Measurements from ENCODE around the gene DHX16.

DNA sequence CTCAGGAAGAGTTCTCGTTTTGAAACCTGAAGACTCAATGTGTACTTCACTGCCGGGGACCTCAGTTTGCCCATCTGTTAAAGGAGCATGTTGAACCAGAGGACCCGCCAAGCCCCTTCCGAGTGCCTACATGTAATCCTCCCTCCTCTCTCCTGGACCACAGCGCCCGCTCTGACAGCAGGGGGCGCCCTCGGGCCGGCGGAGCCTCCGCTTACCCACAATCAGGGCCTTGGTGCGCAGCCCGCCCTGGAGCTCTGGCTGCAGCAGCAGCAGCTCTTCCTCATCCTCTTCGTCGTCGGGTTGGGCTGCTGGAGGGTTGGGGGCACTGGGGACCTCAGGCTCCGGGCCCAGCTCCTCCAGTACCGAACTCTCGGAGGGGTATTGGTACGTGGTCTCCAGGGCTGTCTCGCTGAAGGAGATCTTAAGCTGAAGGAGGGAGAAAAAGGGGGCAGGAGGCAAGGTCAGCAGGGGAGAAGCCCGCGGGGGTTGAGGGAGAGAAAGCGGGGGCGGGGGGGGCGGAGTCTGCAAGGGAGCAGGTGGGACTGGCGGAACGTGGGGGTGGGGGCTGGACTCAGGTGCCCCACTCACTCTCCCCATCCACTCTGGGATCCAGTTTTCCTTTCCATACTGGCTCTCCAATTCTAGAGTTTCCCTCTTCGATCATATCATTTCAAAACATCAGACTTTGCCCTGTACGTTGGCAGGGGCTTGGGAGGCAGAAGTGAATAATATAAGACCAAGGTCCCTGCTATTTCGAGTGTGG, 6.3 kb upstream of the DHX16 start:
- TF ChIP-seq, protein P1, sequence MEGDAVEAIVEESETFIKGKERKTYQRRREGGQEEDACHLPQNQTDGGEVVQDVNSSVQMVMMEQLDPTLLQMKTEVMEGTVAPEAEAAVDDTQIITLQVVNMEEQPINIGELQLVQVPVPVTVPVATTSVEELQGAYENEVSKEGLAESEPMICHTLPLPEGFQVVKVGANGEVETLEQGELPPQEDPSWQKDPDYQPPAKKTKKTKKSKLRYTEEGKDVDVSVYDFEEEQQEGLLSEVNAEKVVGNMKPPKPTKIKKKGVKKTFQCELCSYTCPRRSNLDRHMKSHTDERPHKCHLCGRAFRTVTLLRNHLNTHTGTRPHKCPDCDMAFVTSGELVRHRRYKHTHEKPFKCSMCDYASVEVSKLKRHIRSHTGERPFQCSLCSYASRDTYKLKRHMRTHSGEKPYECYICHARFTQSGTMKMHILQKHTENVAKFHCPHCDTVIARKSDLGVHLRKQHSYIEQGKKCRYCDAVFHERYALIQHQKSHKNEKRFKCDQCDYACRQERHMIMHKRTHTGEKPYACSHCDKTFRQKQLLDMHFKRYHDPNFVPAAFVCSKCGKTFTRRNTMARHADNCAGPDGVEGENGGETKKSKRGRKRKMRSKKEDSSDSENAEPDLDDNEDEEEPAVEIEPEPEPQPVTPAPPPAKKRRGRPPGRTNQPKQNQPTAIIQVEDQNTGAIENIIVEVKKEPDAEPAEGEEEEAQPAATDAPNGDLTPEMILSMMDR (IDR thresholded peaks at IDR 0.05) = peak in 2 of 3 donors; percentile 7 to 97
- TF ChIP-seq POLR2A (IDR thresholded peaks at IDR 0.05) = no peak

Data from lower leg skin (tissue), 3 donors.